Measurements from ENCODE around the gene DCTN2.
"Not testable (repeated sequence)": the region's sequence is repeated elsewhere in the genome, so short reads cannot be mapped to it uniquely, and the experiment has no call there.

Gene DCTN2

GRCh38 chr12:57525615-57526383, 21.2 kb downstream of the DCTN2 start:
- DNase-seq, result no peak

DNA sequence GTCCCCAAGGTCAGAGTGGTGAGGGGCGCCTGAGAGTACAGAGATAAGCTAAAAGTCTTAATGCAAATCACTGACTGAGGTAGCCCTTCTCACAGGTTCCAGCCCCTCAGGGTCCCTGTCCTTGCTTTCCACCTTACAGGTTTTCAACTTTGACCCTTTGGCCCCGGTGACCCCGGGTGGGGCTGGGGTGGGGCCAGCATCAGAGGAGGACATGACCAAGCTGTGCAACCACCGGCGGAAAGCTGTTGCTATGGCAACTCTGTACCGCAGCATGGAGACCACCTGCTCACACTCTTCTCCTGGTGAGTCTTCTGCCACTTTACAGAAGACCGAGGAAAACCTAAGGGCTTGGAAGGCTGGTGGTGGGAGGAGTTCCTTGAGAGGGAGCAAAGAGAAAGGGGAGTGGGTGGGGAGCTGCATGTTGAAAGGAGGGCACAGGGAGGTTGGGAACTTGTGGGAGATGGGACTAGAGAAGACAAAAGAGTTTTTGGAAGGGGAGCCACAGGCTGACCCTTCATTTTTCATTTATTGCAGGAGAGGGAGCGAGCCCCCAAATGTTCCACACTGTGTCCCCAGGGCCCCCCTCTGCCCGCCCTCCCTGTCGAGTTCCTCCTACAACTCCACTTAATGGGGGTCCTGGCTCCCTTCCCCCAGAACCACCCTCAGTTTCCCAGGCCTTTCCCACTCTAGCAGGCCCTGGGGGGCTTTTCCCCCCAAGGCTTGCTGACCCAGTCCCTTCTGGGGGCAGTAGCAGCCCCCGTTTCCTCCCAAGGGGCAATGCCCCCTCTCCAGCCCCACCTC, 22.0 kb downstream of the DCTN2 start:
- no peak for DNase-seq

DNA sequence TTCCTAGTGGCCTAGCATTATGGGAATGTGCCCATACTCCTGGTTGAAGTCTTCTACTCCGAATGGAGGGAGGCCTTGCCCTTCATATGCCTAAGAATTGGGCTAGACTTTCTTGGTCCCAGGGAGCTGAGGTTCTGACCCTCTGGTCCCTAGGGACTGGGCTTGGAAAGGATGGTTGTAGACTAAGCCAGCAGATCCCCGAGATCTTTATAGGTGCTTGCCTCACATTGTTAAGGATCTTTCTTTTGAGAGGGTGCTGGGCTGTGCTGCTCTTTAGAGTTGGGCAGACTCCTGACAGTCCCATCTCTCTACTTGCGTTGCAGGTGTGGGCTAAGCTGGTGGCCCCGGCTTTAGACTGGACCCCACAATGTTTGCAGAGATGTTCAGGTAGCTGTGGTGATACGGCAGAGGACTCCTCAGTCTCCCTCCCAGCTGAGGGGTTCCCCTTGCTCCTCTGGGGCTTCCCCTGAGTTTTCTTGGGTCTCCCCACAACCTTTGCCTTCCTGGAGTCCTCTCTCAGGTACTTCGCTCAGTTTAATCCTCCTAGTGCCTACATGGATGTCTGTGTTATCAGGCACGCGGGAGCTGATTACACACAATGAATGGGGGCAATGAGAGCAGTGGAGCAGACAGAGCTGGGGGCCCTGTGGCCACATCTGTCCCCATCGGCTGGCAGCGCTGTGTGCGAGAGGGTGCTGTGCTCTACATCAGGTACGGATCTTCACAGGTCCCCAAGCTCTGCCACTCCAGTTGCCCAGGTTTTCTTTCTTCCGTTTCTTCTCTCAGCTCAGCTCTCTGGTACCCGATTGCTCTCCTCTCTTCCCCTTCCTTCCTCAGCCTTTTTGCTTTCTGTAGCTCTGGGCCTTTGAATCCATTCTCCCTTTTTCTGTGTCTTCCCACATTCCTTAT, 23.0 kb downstream of the DCTN2 start:
- no peak for DNase-seq

DNA sequence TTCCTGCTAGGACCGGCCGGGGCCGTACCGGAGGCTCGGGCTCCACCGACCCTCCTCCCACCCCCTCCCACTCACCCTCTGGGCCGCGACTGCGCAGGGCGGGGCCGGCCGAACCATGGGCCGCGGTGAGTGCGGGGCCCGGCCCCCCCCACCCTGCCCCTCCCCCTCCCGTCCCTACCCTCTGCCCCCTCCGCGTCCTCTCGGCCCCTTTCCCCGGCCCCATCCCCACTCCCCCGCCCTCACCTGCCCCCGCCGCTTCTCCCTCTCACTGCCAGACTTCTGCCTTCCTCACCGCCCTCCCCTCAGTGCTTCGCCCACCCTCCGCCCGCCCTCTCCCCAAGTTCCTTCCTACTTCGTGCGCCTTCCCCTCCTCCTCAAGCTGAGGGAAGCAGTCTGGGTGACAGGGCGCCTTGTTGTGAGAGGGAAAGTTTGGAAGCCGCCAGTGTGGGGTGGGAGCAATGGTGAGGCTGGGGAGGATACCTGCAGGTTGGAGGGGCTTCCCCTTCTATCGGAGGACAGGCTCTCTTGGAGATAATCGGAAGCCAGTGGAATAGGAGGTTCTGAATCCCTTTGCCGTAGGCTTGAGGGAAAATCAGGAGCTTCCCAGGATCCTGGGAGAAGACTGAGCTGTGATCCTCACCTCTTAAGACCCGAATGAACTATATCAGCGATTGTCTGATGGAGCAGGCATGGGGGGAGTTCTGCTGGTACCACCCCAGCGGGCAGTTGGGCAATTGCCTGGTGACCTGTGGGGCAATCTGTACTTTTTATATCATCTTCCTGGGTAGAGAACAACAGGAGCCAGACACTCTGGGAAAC, 23.9 kb downstream of the DCTN2 start:
- no peak for DNase-seq

DNA sequence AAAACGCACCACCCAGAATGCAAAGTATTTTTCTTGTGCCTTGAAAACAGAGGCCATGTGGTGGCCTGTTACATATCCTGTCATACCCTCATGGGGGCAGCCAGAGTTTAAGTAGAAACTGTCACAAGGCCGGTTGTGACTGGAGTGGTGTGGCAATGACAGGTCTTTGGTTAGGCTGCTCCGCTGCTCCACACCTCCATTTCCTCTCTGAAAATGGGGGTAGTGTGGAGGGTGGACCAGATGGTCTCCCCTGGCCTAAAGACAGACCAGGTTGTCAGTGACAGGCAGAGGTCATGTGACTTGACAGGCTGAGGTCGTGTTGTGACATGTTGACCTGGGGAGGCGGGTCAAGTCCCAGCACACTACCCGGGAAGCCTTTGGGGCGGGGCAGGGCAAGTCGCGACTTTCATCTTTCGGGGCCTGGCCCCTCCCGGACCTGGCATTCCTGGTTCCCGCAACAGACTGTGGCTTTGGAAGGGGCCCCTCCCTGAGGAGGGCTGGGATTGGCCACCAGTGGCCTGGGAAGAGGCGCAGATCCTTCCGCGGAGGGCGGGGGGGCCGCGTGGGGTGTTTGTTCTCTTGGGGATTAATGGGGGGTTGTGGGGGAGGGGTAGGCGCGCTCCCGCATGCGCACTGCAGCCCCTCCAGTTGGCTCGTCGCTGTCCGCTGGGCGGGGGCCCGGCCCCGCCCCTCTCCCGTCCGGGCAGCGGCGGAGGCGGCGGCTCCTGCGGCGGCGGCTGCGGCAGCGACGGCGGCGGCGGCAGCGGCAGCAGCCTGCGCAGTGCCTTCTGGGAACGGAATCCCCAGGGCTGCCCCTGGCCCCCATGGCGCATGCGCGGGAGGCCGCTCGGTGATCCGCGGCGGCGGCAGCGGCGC, 24.7 kb downstream of the DCTN2 start, which contains the start of gene MBD6:
Gene MBD6 (plus strand): TSS at position 814 of the 876 bp plus-strand sequence. CDS start 1,480 bp downstream, outside the sequence.
- peak; percentile 62 for DNase-seq

- DNase-seq, result no peak
Observed at GRCh38 chr12:57521525-57522010, 25.4 kb downstream of the DCTN2 start.

DNA sequence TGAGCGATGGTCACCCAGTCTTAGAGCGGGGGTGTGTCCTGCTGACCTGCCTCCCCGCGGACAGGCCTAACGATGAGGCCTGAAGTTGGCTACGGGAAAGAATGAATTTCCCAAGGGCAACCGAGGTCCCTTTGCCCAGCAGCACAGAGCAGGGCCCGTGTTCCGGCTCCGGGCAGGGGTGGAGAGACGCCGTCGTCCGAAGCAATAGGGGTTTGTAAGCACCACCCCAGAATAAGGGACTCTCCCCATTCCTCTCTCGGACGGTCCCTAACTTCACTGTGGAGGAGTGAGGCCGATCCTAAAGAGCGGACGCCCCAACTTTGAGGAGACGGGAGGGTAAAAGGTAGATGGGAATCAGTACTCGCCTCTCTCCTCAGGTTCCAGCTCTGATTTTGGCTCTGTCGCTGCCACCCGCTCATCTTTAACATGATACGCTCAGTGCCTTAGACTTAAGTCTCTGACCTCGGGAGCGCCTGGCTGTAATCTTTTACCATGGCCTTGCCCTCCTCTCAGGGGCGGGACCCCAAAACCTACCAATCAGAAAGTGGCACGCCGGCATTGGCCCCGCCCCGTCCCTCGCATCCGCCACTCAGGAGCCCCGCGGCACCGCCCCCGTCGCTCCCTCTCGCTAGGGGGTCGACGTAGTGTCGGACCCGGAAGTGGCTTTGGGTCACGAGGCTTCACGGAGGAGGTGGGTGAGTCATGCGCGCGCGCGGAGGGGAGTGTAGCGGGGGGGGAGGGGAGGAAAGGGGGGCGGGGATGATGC, 26.8 kb downstream of the DCTN2 start, which contains the start of gene DDIT3:
Gene DDIT3 (minus strand): TSS at position 462 of the 766 bp plus-strand sequence. CDS start 3,108 bp downstream, outside the sequence.
- peak; percentile 90 for DNase-seq

- no peak for DNase-seq
Observed at GRCh38 chr12:57519796-57520052, 27.3 kb downstream of the DCTN2 start.

GRCh38 chr12:57518920-57519795, 27.8 kb downstream of the DCTN2 start:
- no peak for DNase-seq

- DNase-seq, result no peak
Observed at GRCh38 chr12:57518176-57518919, 28.6 kb downstream of the DCTN2 start.

DNA sequence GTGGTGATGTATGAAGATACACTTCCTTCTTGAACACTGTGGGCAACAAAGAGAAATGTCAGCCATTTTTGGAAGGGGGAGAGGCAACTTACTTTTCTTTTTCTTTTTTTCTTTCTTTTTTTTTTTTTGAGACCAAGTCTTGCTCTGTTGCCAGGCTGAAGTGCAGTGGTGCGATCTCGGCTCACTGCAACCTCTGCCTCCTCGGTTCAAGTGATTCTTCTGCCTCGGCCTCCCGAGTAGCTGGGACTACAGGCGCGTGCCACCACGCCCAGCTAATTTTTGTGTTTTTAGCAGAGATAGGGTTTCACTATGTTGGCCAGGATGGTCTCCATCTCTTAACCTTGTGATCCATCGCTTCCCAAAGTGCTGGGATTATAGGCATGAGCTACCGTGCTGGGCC, 29.3 kb downstream of the DCTN2 start:
- DNase-seq, result not testable (repeated sequence)

DNA sequence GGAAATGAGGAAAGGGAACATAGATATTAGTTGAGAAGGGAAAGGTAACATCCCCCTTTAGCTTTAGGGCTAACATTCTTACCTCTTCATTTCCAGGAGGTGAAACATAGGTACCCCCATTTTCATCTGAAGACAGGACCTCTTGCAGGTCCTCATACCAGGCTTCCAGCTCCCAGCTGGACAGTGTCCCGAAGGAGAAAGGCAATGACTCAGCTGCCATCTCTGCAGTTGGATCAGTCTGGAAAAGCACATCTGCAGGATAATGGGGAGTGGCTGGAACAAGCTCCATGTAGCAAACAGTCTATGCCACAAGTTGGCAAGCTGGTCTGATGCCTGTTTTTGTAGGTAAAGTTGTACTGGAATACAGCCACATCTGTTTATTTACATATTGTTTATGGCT, 29.8 kb downstream of the DCTN2 start:
- DNase-seq, result no peak

GRCh38 chr12:57516617-57517153, 30.3 kb downstream of the DCTN2 start:
- DNase-seq, result no peak

DNA sequence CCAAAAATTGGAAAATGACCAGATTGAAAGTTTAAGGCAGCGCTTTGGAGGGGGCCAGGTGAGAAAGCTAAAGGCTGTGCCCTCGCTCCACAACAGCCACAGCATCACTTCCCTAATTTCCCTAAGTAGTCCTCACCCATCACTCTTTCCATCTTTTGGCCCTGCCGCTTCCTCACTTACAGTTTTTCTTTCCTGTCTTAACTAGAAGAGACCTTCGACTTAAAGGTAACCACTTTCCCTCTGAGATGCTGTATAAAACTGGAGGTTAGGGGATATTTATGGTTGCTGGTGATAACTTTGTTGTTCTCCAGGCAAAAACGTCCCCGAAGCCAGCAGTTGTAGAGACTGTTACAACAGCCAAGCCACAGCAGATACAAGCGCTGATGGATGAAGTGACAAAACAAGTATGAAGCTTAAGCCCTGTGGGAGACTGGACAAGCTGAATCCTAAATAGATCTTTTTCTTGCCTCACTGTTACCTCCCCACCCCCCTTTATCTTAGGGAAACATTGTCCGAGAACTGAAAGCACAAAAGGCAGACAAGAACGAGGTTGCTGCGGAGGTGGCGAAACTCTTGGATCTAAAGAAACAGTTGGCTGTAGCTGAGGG, 31.0 kb downstream of the DCTN2 start:
- no peak for DNase-seq

GRCh38 chr12:57515408-57515933, 31.5 kb downstream of the DCTN2 start:
- DNase-seq, result no peak

DNA sequence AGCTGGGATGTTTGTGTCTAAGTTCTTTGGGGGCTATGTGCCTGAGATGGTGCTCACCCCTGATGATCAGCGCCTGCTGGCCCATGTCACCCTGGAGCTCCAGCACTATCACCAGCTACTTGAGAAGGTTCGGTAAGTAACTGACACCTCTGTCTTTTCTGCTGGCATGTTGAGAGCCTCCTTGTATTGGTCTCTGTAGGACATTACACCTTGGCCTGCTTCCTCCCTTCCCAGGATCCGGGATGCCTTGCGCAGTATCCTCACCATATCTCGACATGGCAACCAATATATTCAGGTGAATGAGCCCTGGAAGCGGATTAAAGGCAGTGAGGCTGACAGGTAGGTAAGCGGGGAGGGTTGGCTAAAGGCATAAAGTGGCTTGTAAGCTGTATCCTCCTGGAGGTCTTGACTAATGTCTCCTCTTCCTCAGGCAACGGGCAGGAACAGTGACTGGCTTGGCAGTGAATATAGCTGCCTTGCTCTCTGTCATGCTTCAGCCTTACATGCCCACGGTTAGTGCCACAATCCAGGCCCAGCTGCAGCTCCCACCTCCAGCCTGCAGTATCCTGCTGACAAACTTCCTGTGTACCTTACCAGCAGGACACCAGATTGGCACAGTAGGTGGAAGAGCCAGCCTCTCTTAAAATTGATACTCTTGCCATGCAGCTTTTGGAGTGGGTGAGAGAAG, 32.1 kb downstream of the DCTN2 start:
- DNase-seq, result no peak

- DNase-seq, result not testable (repeated sequence)
Observed at GRCh38 chr12:57514246-57514645, 32.7 kb downstream of the DCTN2 start.
